Stimulated activated CD4-positive, alpha-beta T cell treated with anti-CD3 and anti-CD28 coated beads, Interleukin-2, amount 100 ng/mL, for 48 hours (primary cell): ENCODE data around the gene NEBL.

Experiments used
- DNase-seq, 2 donors: peaks; one replicate each; pipeline ENCODE4 v3.0.0-alpha.2; 2020

Gene NEBL

GRCh38 chr10:20898866-20899535, 1.9 kb upstream of the NEBL start:
- no peak for DNase-seq

- no peak for DNase-seq
These were observed 3.8 kb downstream of the NEBL start for GRCh38 chr10:20893297-20893696.

- no peak for DNase-seq
These were observed 4.3 kb downstream of the NEBL start for GRCh38 chr10:20892796-20893195.

- no peak for DNase-seq
These were observed 5.0 kb downstream of the NEBL start for GRCh38 chr10:20892011-20892585.

- DNase-seq: no peak
These were observed 5.8 kb downstream of the NEBL start for GRCh38 chr10:20891338-20891714.

- no peak for DNase-seq
These were observed 6.4 kb downstream of the NEBL start for GRCh38 chr10:20890491-20891337.

- no peak for DNase-seq
These were observed 7.1 kb downstream of the NEBL start for GRCh38 chr10:20890009-20890408.

GRCh38 chr10:20888620-20889330, 8.3 kb downstream of the NEBL start:
- no peak for DNase-seq

GRCh38 chr10:20887706-20888555, 9.2 kb downstream of the NEBL start:
- no peak for DNase-seq

GRCh38 chr10:20885678-20886077, 11.4 kb downstream of the NEBL start:
- DNase-seq: no peak

GRCh38 chr10:20883552-20883951, 13.6 kb downstream of the NEBL start:
- DNase-seq: no peak

GRCh38 chr10:20882091-20882490, 15.0 kb downstream of the NEBL start:
- no peak for DNase-seq

- no peak for DNase-seq
These were observed 18.0 kb downstream of the NEBL start for GRCh38 chr10:20879136-20879535.

GRCh38 chr10:20877986-20878983, 18.8 kb downstream of the NEBL start:
- no peak for DNase-seq

GRCh38 chr10:20877554-20877953, 19.6 kb downstream of the NEBL start:
- no peak for DNase-seq

GRCh38 chr10:20874261-20874660, 22.9 kb downstream of the NEBL start:
- no peak for DNase-seq

GRCh38 chr10:20871970-20872369, 25.1 kb downstream of the NEBL start:
- DNase-seq: no peak

- DNase-seq: no peak
These were observed 26.3 kb downstream of the NEBL start for GRCh38 chr10:20870834-20871233.

- DNase-seq: no peak
These were observed 34.1 kb downstream of the NEBL start for GRCh38 chr10:20863008-20863407.

GRCh38 chr10:20858292-20859124, 38.6 kb downstream of the NEBL start:
- no peak for DNase-seq
